ENCODE measurements around the gene HOMER3. TPM values are rescaled to one million over a fixed set of nuclear protein-coding genes. Genes with fewer than 3 reads are reported as not detected.

HOMER3 gene
- total RNA-seq, 1 donor from 2014 or later, result 78.8 TPM

DNA sequence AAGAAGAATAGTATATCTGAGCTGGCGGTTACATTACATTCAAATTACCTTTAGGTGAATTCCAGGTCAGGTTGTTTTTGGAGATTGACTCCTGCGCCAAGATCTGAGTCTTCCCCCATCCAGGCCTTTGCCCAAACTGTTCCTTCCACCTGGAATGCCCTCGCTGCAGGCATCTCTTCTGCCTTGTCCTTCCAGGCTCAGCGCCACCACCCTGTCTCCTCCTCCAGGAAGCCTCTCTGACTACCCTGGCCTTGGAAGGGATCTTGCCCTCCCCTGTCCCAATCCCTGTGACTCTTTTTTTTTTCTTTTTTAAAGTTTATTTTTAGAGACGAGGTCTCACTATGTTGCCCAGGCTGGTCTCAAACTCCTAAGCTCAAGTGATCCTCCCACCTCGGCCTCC is 1.7 kb upstream of the HOMER3 start:
- Mint-ChIP-seq H3K36me3 (ENCODE audit: low read depth) (no peaks in the 10 kb centered on the region), H3K9me3 (no peaks in the 10 kb centered on the region), H3K27ac (ENCODE audit: unreplicated experiment) (no peak overlapping the region), H3K4me3 (peak overlapping the region; percentile 82), H3K27me3 (ENCODE audit: low read depth) (no peaks in the 10 kb centered on the region), H3K4me1 (peaks cover 17% of the 10 kb centered on the region)
- DNase-seq (ENCODE audit: low read depth, low spot score), result no peak
- no peak for TF ChIP-seq CTCF (conservative IDR thresholded peaks at IDR 0.05)

DNA sequence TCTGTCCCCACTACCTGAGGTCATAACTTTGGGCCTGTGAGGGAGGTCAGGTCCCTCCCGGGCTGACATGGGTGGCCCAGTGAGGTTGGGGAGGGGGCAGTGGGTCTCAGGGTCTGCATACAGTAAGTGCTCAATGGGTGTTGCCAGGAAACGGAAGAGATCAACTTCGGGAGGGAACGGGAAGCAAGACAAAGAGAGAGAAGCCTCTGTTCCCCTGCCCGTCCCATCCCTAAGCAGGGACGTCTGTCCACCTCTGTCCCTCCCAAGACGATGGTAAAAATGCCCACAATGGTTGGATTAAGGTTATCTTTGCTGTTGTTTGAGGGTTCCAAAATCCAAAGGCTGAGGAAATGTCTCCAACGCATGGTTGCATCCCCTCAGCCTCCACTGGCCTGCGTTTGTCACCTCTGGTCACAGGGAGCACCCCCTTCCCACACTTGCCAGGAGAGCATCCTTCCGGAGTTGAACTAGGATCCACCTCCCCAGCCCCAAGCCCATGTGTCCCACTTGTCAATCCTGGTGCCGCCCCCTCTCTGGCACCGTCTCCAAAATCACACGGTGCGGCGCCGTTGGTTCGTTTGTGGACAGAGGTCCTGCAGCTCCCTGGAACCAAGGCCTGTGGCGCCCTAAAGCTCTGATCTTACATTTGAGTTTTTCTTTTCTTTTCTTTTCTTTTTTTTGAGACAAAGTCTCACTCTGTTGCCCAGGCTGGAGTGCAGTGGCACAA is 774 bp upstream of the HOMER3 start:
- no peak for TF ChIP-seq CTCF (conservative IDR thresholded peaks at IDR 0.05)
- DNase-seq (ENCODE audit: low read depth, low spot score), result no peak
- no peaks in the 10 kb centered on the region for H3K36me3 Mint-ChIP-seq (ENCODE audit: low read depth)
- H3K27ac Mint-ChIP-seq (ENCODE audit: unreplicated experiment), result no peak overlapping the region
- peaks cover 17% of the 10 kb centered on the region for H3K4me1 Mint-ChIP-seq
- H3K4me3 Mint-ChIP-seq, result peak overlapping the region; percentile 82
- H3K27me3 Mint-ChIP-seq (ENCODE audit: low read depth), result no peaks in the 10 kb centered on the region
- no peaks in the 10 kb centered on the region for H3K9me3 Mint-ChIP-seq

GRCh38 chr19:18939922-18940768 is 872 bp downstream of the HOMER3 start:
- Mint-ChIP-seq H3K27ac (ENCODE audit: unreplicated experiment) (peak overlapping the region; percentile 90), H3K4me3 (peak overlapping the region; percentile 94), H3K4me1 (peaks cover 17% of the 10 kb centered on the region)

DNA sequence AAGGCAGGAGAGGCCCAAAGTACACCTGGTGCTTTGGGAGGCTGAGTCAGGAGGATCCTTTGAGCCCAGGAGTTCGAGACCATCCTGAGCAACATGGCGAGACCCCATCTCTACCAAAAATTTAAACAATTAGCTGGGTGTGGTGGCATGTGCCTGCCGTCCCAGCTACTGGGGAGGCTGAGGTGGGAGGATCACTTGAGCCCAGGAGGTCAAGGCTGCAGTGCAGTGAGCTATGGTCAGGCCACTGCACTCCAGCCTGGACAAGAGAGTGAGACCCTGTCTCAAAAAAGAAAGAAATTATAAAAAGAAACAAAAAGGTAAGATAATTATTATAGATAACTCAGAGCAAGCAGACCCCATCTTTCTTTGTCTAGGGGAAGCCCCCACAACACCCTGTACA is 1.9 kb downstream of the HOMER3 start:
- no peaks in the 10 kb centered on the region for H3K27me3 Mint-ChIP-seq (ENCODE audit: low read depth)
- H3K27ac Mint-ChIP-seq (ENCODE audit: unreplicated experiment), result no peak overlapping the region
- no peak for DNase-seq (ENCODE audit: low read depth, low spot score)
- peaks cover 2% of the 10 kb centered on the region for H3K36me3 Mint-ChIP-seq (ENCODE audit: low read depth)
- no peaks in the 10 kb centered on the region for H3K9me3 Mint-ChIP-seq
- no peak for TF ChIP-seq CTCF (conservative IDR thresholded peaks at IDR 0.05)
- peak overlapping the region; percentile 93 for H3K4me3 Mint-ChIP-seq
- H3K4me1 Mint-ChIP-seq, result peaks cover 18% of the 10 kb centered on the region

More at GRCh38 chr19:18939922-18940768, 872 bp downstream of the HOMER3 start:
- Mint-ChIP-seq H3K27me3 (ENCODE audit: low read depth) (no peaks in the 10 kb centered on the region), H3K9me3 (no peaks in the 10 kb centered on the region), H3K36me3 (ENCODE audit: low read depth) (no peaks in the 10 kb centered on the region)
- TF ChIP-seq CTCF (conservative IDR thresholded peaks at IDR 0.05), result no peak
- peak; percentile 35 for DNase-seq (ENCODE audit: low read depth, low spot score)

- Mint-ChIP-seq H3K4me3 (peak overlapping the region; percentile 62), H3K27me3 (ENCODE audit: low read depth) (peaks cover 3% of the 10 kb centered on the region), H3K9me3 (no peaks in the 10 kb centered on the region), H3K4me1 (peaks cover 17% of the 10 kb centered on the region), H3K27ac (ENCODE audit: unreplicated experiment) (no peak overlapping the region), H3K36me3 (ENCODE audit: low read depth) (peaks cover 6% of the 10 kb centered on the region)
- no peak for TF ChIP-seq CTCF (conservative IDR thresholded peaks at IDR 0.05)
- no peak for DNase-seq (ENCODE audit: low read depth, low spot score)
Measured at GRCh38 chr19:18933297-18933696, 7.7 kb downstream of the HOMER3 start.
